Activated naive CD4-positive, alpha-beta T cell treated with anti-CD3 and anti-CD28 coated beads for 36 hours (primary cell): ENCODE results near the gene DBF4B. TPM values are rescaled to one million over a fixed set of nuclear protein-coding genes. Genes with fewer than 3 reads are reported as not detected.

Source experiments
- CTCF ChIA-PET: fragments of 350-600 bp; sonication (Branson Sonifier 250); formaldehyde crosslinking; loops from one replicate; lab custom pipeline; 2021; ENCODE audit warnings: antibody characterized with exemption; lab: Charles Lee
- DNase-seq: peaks from one replicate; pipeline ENCODE4 v3.0.0-alpha.2; 2020
- H3K27ac Mint-ChIP-seq: one replicate; pipeline ENCODE4 v1.8.0; 2021; ENCODE audit warnings: mild to moderate bottlenecking, mixed read lengths
- H3K27me3 Mint-ChIP-seq: one replicate; pipeline ENCODE4 v1.8.0; 2021; ENCODE audit warnings: low read depth, mixed read lengths
- H3K36me3 Mint-ChIP-seq: one replicate; pipeline ENCODE4 v1.8.0; 2021; ENCODE audit warnings: low read depth, mixed read lengths
- H3K4me1 Mint-ChIP-seq: one replicate; pipeline ENCODE4 v1.8.0; 2021; ENCODE audit warnings: low read depth, mixed read lengths
- H3K4me3 Mint-ChIP-seq: one replicate; pipeline ENCODE4 v1.8.0; 2021; ENCODE audit warnings: mild to moderate bottlenecking, moderate library complexity, mixed read lengths
- H3K9me3 Mint-ChIP-seq: one replicate; pipeline ENCODE4 v1.8.0; 2021; ENCODE audit warnings: mixed read lengths
- intact Hi-C: fragments of 100-400 bp; cut with micrococcal nuclease; formaldehyde crosslinking; loops from one replicate; pipeline ENCODE4 v1.15.1; 2023
- total RNA-seq, 2 experiments: library from RNA; stranded (reverse); gene quantifications; one replicate each; pipeline ENCODE4 v1.2.3, GENCODE V29; 2021

The DBF4B gene
- total RNA-seq, 2 experiments from 2014 or later = 28.5 to 29.5 TPM

DNA sequence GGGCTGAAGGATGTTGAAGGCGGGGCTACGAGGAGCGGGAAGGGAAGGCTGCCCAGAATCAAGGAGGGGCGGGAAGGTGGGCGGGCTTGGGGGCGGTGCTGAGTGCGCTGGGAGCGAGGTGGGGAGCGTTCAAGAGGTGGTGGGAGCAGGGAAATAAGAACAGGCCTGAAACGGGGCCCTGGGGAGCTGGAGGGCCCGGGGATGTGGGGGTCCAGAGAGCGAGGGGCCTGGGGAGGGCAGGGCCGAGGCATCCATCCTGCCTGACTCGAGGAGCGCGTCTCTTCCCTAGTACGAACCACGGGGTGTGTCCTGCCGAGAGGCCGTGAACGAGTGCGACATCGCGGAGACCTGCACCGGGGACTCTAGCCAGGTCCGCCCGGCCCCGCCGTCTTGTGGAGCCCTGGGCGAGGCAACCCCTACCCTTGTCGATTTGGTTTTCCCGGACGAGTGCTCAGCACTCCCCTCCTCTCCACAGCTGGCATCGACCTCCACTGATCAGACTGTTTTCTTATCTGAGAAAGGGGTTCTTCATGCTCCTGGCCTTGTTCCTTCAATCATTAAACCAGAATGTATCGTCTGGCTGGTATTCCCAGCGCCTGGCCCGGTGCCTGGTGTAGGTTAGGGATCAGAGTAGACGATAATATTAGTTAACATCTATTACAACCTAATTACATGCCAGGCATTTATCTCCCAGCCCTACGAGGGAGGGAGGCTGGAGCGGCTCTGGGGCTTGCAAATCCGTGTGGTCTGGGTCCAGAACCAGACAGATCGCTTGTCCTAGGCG lies 67.6 kb downstream of the DBF4B start:
- no peak overlapping the region for H3K27ac Mint-ChIP-seq
- H3K9me3 Mint-ChIP-seq = no peaks in the 10 kb centered on the region

DNA sequence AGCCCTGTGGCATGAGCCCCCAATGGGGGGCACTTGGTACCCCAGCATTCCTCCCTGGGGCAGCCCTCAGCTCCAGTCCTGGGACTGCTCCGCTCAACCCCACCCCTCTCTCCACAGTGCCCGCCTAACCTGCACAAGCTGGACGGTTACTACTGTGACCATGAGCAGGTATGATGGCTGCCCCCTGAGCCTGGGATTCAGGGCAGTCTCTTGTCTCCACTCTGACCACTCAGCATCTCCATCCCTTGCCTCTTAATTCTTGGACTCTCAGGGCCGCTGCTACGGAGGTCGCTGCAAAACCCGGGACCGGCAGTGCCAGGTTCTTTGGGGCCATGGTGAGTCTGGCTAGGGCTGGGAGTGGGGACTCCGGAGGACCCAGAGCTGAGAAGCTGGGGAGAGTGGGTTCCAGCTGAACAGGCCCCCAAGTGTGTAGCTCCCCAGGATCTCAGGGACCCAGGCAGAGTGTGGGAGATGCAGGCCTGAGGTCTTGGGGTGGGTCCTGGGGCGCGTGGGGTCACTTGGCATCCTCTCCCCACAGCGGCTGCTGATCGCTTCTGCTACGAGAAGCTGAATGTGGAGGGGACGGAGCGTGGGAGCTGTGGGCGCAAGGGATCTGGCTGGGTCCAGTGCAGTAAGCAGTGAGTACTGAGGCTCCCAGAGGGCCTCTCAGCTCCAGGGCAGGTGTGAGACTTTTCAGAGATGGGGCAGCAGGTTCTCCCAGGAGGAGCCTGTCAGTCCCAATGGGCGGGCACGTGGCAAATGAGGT lies 68.3 kb downstream of the DBF4B start:
- no peak for DNase-seq
- Mint-ChIP-seq H3K27me3 (peaks cover under 1% of the 10 kb centered on the region), H3K36me3 (no peaks in the 10 kb centered on the region), H3K9me3 (no peaks in the 10 kb centered on the region), H3K4me3 (no peak overlapping the region), H3K4me1 (peaks cover 2% of the 10 kb centered on the region), H3K27ac (no peak overlapping the region)
- intact Hi-C loops = loop anchor here (10.0 kb wide), 1 partner anchor 418 kb away; no protein-coding TSS in a partner anchor
- CTCF ChIA-PET = interaction anchor here (0.6 to 11.2 kb wide), 6 partner anchors 34 to 1178 kb away, joined by 3 to 147 read pairs (median 4); no protein-coding TSS in a partner anchor

More for the DNA sequence above, 67.6 kb downstream of the DBF4B start:
- CTCF ChIA-PET = interaction anchor here (0.6 to 11.2 kb wide), 15 partner anchors 13 to 1179 kb away, joined by 3 to 147 read pairs (median 4); no protein-coding TSS in a partner anchor
- intact Hi-C loops = loop anchor here (1.0 to 10.0 kb wide), 10 partner anchors 53 to 419 kb away; partner anchors contain the start of genes ACBD4, CCDC43, EFTUD2 and HEXIM2
- Mint-ChIP-seq H3K27me3 (peaks cover 4% of the 10 kb centered on the region), H3K36me3 (no peaks in the 10 kb centered on the region), H3K4me3 (peak overlapping the region; percentile 83), H3K4me1 (peaks cover 2% of the 10 kb centered on the region)
- DNase-seq = no peak

DNA sequence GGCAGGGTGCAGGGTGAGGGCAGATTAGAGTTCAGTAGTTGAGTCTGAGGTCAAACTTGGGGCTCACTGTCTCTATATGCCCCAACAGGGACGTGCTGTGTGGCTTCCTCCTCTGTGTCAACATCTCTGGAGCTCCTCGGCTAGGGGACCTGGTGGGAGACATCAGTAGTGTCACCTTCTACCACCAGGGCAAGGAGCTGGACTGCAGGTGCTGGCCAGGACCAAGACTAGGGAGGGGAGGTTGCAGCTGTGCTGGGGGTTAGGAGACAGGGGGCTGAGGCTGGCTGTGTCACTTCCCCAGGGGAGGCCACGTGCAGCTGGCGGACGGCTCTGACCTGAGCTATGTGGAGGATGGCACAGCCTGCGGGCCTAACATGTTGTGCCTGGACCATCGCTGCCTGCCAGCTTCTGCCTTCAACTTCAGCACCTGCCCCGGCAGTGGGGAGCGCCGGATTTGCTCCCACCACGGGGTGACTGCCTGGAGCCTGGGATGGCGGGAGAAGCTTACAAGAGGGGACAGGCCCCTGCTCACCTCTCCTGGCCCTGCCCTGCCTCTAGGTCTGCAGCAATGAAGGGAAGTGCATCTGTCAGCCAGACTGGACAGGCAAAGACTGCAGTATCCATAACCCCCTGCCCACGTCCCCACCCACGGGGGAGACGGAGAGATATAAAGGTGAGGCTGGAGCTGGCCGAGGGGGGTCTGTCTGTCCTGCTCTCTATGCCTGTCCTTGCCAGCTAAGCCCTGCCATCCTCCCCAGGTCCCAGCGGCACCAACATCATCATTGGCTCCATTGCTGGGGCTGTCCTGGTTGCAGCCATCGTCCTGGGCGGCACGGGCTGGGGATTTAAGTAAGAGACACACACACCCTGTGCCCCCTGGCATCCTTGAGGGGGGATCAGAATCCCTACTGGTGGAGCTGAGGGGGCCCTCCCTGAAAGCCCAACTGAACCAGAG lies 69.2 kb downstream of the DBF4B start:
- no peak for DNase-seq
- intact Hi-C loops = loop anchor here (10.0 kb wide), 1 partner anchor 417 kb away; no protein-coding TSS in a partner anchor
- CTCF ChIA-PET = interaction anchor here (0.6 to 11.2 kb wide), 13 partner anchors 17 to 376 kb away, joined by 3 to 147 read pairs (median 4); partner anchors contain the start of gene DBF4B
- Mint-ChIP-seq H3K4me3 (no peak overlapping the region), H3K36me3 (no peaks in the 10 kb centered on the region), H3K27me3 (no peaks in the 10 kb centered on the region), H3K27ac (no peak overlapping the region), H3K4me1 (peaks cover 2% of the 10 kb centered on the region), H3K9me3 (no peaks in the 10 kb centered on the region)

DNA sequence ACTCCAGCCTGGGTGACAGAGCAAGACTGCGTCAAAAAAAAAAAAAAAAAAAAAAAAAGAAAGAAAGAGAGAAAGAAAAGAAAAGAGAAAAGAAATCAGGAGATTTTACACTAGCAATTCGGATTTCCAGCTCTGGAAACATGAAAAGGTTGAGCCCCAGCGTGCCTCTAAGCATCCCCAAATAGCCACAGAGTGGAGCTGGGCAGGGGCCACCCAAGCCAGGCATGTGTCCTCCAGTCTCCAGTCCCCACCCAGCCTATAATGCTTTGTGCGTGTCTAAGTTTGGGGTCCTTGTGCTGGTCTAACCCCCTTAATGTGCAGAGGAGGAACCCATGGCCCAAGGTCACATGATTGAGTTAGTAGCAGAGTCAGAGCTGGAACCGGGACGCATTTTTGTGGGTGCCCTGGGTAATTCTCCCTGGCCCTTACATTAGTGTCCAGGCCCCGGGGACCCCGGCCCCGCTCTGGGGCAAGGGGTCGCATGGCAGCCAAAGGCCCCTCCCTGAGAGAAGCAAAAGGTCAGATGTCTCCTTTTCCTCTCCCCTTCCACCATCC lies 70.3 kb downstream of the DBF4B start:
- Mint-ChIP-seq H3K27me3 (no peaks in the 10 kb centered on the region), H3K9me3 (no peaks in the 10 kb centered on the region), H3K36me3 (no peaks in the 10 kb centered on the region), H3K4me3 (no peak overlapping the region), H3K27ac (no peak overlapping the region), H3K4me1 (peaks cover 2% of the 10 kb centered on the region)
- intact Hi-C loops = loop anchor here (1.0 to 10.0 kb wide), 4 partner anchors 53 to 416 kb away; partner anchors contain the start of gene KIF18B
- CTCF ChIA-PET = interaction anchor here (0.7 to 11.2 kb wide), 17 partner anchors 16 to 110 kb away, joined by 3 to 147 read pairs (median 4); partner anchors contain the start of gene DBF4B
- DNase-seq = no peak

GRCh38 chr17:44779211-44780025 lies 71.0 kb downstream of the DBF4B start:
- CTCF ChIA-PET = interaction anchor here (0.6 to 11.2 kb wide), 22 partner anchors 8 to 146 kb away, joined by 3 to 147 read pairs (median 4); no protein-coding TSS in a partner anchor
- no peaks in the 10 kb centered on the region for H3K27me3 Mint-ChIP-seq
- H3K4me3 Mint-ChIP-seq = peak overlapping the region; percentile 21
- no peaks in the 10 kb centered on the region for H3K9me3 Mint-ChIP-seq
- H3K27ac Mint-ChIP-seq = no peak overlapping the region
- DNase-seq = peak; percentile 89
- H3K4me1 Mint-ChIP-seq = peaks cover 2% of the 10 kb centered on the region
- intact Hi-C loops = loop anchor here (1.0 to 10.0 kb wide), 4 partner anchors 52 to 415 kb away; partner anchors contain the start of gene KIF18B
- no peaks in the 10 kb centered on the region for H3K36me3 Mint-ChIP-seq

- CTCF ChIA-PET = interaction anchor here (0.6 to 11.2 kb wide), 15 partner anchors 8 to 146 kb away, joined by 3 to 147 read pairs (median 4); no protein-coding TSS in a partner anchor
- H3K4me1 Mint-ChIP-seq = peaks cover 2% of the 10 kb centered on the region
- H3K9me3 Mint-ChIP-seq = no peaks in the 10 kb centered on the region
- H3K36me3 Mint-ChIP-seq = no peaks in the 10 kb centered on the region
- DNase-seq = no peak
- H3K27me3 Mint-ChIP-seq = no peaks in the 10 kb centered on the region
- intact Hi-C loops = no loop called here
- no peak overlapping the region for H3K27ac Mint-ChIP-seq
- no peak overlapping the region for H3K4me3 Mint-ChIP-seq
These were observed 71.7 kb downstream of the DBF4B start for GRCh38 chr17:44780161-44780560.

GRCh38 chr17:44780845-44781480 lies 72.5 kb downstream of the DBF4B start:
- Mint-ChIP-seq H3K27ac (no peak overlapping the region), H3K4me1 (peaks cover 2% of the 10 kb centered on the region), H3K27me3 (no peaks in the 10 kb centered on the region), H3K36me3 (no peaks in the 10 kb centered on the region), H3K9me3 (no peaks in the 10 kb centered on the region), H3K4me3 (no peak overlapping the region)
- CTCF ChIA-PET = interaction anchor here (0.6 to 11.2 kb wide), 4 partner anchors 10 to 84 kb away, joined by 3 to 147 read pairs (median 4); no protein-coding TSS in a partner anchor
- no peak for DNase-seq
- intact Hi-C loops = no loop called here

GRCh38 chr17:44781551-44782325 lies 73.3 kb downstream of the DBF4B start:
- H3K27ac Mint-ChIP-seq = no peak overlapping the region
- H3K9me3 Mint-ChIP-seq = no peaks in the 10 kb centered on the region
- intact Hi-C loops = no loop called here
- CTCF ChIA-PET = interaction anchor here (11.2 kb wide), 1 partner anchor 84 kb away, joined by 147 read pairs; no protein-coding TSS in a partner anchor
- no peaks in the 10 kb centered on the region for H3K4me1 Mint-ChIP-seq
- H3K4me3 Mint-ChIP-seq = no peak overlapping the region
- H3K27me3 Mint-ChIP-seq = no peaks in the 10 kb centered on the region
- no peaks in the 10 kb centered on the region for H3K36me3 Mint-ChIP-seq
- no peak for DNase-seq

- CTCF ChIA-PET = interaction anchor here (11.2 kb wide), 1 partner anchor 83 kb away, joined by 147 read pairs; no protein-coding TSS in a partner anchor
These were observed 73.9 kb downstream of the DBF4B start for GRCh38 chr17:44782326-44782850.

More at GRCh38 chr17:44782326-44782850, 73.9 kb downstream of the DBF4B start:
- Mint-ChIP-seq H3K4me1 (no peaks in the 10 kb centered on the region), H3K4me3 (no peak overlapping the region), H3K27ac (no peak overlapping the region), H3K9me3 (no peaks in the 10 kb centered on the region), H3K36me3 (no peaks in the 10 kb centered on the region), H3K27me3 (no peaks in the 10 kb centered on the region)
- no peak for DNase-seq
- intact Hi-C loops = no loop called here
